Measurements from ENCODE around the gene ZNF304. TPM values are rescaled to one million over a fixed set of nuclear protein-coding genes. Genes with fewer than 3 reads are reported as not detected.
A peak's percentile ranks its signal among the peaks of the same experiment; 100 is the strongest.

The ZNF304 gene
- total RNA-seq, result 12.2 and 13.5 TPM in 2 replicates

DNA sequence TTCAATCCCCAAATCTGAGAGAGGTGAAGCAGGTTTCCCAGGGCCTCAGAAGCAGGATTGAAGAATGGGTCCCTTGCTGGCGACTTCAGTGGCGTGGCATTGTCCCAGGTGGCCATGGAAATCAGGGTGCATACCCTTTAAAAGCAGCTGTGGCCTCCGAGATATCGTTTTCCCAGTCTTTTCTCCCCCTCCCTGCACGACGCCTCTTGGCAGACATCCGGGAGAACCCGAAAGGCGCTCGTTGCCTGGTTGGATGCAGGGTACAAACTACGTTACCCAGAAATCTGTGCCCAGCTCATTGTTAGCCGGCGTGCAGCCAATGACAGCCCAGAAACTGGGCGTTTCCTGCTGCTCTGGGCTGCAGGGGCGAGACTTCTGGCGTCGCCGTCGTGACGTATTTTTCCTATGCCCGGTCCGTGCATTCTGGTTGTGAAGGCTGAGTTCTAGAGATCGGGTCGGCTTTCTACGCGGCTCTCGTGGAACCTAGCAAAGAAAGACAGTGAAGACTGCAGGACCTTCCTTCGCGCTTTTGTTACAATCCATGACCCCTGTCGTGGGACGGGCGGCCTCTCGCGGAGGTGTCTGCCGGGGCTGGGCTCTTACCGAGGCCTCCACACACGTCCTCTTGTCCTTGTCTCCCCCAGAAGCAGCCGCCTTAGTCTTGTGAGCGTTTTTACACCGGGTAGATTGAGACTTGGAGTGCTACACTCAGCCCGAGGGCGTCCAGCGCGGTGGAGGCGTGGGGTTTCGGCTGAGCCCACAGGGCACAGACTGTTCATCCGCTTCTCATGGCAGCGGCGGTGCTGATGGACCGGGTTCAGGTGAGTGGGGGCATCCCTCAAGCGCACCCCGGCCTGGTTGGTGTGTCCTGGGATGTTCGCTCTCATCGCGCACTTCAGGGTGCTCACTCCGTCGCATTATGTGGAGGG is at the start of gene ZNF304:
ZNF304 (plus strand) TSS at position 395 of the 929 bp plus-strand sequence; CDS start at position 789, 394 bp downstream.
- peak; percentile 90 for DNase-seq (ENCODE audit: low read depth)

DNA sequence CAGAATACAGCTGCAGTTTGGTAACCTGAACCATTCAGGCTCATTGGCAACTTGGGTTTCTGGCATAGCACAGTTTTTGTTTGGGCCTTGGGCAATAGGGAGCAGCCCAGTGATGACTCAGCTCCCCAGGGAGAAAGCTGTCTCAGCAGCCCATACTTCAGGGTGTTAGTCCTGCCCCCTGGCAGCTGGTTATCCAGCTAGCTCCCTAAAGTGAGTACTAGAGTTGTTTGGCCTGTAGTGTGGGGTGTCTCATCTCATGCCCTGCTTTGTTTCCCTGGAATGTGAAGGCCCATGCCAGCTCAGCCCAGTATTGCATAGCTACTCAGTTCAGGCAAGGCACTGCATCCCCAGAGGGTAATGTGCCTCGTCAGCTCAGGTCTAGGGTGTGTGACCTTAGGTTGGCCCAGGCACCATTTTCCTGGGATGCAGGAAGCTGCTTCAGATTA is 49.0 kb upstream of the ZNF304 start:
- DNase-seq (ENCODE audit: low read depth), result peak; percentile 79

DNA sequence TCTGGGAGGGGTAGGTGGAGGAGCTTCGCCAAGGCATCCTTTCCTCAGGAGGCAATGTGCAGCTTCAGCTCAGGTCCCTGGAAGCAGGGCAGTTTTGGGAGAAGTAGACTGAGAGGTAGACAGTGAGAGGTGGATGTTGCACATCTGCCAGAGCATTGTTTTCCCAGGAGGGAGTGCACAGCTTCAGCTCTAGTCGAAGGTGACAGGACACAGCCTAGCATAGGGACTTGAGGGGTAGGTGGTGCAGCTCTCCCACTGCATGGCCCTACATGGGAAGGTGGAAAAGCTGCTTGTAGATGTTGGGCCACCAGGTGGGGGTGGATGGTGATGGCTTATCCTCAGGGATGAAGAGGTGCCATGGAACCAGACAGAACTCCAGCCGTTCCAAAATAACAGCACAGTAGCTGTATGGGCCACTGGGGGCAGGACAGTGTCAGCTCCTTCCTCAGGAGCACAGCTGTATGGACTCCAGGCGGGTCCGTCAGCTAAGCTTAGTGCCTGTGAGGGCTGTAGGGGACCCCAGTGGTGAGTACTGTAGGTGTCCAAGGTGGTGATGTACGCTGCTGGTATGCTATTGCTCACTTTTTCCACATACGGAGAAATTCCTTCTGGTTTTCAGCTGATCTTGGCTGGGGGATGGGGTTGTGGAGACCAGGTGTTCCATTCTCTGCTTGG is 48.2 kb upstream of the ZNF304 start:
- DNase-seq (ENCODE audit: low read depth), result no peak

DNA sequence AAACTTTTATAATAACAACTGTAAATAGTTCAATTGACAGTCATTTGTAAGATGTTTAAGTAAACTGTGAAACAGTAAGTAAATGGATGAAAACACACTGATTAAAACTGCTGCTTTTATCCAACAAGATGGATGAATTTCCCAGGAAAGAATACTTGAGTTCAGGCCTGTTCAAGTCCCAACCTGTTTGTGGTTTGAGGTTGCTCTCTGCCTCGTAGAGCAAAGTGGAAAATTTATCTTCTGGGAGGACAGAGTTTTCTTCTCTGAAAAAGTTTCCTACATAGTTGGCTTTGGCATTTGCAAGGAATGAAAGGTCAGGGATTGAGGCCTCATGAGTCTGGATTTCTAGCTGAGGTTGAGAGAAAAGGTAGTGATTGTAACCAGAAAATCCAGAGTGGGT is 46.0 kb upstream of the ZNF304 start:
- DNase-seq (ENCODE audit: low read depth), result no peak

DNA sequence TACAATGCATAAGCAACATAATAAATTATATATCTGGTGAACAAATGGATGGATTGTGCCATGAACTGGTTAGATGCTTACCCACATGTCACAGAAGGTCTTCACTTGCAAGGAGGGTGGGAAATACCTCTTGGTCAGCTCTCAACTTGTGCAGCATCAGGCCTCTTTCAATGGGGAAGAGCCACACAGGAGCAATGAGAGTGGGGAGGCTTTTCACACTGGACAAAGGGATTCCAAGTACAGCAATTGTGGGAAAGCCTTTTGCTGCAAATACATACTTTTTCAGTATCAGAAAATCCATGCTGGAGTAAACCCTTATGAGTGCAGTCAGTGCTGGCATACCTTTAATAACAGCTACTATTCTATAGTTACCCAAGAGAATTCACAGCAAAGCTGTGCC is 42.6 kb upstream of the ZNF304 start:
- no peak for DNase-seq (ENCODE audit: low read depth)

DNA sequence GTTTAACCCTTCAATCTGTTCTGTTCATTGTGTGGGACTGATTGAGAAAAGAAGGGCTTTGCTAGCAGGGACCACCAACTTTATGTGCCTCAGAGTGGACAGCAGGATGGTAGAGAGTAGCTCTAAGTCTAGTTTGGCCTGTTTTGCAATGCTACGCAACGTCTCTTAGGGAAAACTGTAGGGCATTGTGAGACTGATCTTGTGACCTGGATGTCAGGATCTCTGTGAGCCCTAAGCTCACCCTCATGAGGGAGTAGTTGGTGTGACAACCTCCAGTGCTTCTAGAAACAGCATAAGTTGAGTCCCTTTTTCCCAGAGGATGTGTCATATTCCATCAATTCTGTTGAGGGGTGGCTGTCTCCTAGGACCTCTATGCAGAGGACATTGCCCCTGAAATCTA is 40.3 kb upstream of the ZNF304 start:
- no peak for DNase-seq (ENCODE audit: low read depth)

DNA sequence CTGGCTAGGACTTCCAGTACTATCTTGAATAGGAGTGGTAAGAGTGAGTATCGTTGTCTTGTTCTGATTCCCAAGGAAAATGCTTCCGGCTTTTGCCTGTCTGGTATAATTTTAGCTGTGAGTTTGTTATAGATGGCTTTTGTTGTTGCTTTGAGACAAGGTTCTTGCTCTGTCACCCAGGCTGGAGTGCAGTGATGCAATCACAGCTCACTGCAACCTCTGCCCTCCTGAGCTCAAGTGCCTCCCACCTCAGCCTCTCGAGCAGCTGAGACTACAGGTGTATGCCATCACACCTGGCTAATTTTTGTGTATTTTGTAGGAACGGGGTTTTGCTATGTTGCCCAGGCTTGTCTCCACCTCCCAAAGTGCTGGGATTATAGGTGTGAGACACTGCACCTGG is 36.9 kb upstream of the ZNF304 start:
- no peak for DNase-seq (ENCODE audit: low read depth)

DNA sequence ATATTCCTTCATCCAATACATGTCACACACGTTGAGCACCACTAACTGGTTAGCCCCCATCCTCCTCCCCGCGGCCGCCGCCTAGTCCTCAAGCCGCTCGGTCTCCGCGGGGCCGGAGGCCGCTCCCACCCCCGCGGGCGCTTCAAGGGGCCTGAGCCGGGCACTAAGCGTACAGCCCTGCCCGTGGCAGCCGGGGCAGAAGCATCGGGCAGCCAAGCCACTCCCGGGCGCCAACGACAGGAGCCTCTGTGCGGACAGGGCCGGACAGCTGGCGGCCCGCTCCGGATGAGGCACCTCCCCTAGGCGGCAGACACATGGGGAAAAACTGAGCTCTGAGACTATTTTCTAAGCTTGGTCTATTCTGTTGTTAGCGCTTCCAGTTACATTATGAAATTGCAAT is 33.6 kb upstream of the ZNF304 start:
- DNase-seq (ENCODE audit: low read depth), result no peak

DNA sequence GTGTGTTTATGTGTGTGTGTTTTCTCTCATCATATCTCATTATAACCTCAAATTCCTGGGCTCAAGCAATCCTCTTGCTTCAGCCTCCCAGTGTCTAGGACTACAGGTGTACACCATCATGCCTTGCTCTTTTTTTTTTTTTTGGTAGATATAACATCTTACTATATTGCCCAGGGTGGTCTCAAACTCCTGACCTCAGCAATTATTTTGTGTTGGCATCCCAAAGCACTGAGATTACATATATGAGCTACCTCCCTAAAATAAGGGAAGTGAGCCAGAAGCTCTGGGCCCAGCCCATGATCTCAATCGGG is 31.2 kb upstream of the ZNF304 start:
- no peak for DNase-seq (ENCODE audit: low read depth)

DNA sequence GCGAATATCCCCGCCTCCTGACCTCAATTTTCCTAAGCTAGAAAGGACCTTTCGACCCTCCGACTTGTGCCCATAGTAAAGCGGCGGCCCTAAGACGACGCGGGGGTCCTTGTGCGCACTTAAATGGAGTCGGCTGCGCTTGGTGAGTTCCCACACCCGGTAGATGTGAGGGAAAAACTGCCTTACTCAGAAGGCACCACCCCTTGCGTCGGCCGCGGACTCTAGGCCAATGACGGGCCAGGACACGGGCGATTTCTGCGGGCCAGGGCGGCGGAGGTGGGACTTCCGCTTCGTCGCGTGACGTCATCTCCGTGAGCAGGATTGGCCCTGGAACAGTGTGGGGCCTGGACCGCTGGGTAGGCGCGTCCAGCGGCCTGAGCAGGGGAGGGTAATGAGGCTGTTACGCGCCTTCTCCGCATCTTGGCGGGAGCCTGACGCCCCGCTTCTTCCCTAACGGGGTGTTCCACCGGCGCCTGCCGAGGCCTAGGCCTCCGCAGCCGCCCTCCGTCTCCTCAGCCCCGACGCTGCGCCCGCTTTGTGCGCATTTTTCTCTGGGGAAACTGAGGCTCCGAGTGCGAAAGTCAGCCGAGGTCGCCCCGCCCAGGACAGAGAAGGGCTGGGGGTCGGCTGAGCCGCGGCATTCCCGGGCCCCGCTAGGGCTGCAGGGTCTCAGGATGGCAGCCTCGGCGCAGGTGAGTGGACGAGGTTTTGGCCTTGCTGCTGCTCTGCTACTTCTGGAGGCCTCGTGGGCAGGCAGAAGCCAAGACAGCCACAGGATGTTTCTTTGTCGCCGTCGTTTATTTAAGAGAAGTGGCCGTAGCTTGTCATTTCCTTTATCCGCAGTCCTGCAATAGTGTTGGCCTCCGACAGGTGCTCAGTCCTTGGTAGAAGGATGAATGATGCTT is 30.6 kb upstream of the ZNF304 start, which contains the start of gene ZNF543:
ZNF543 (plus strand) TSS at position 293 of the 905 bp plus-strand sequence; CDS start at position 675, 382 bp downstream.
- peak; percentile 87 for DNase-seq (ENCODE audit: low read depth)

DNA sequence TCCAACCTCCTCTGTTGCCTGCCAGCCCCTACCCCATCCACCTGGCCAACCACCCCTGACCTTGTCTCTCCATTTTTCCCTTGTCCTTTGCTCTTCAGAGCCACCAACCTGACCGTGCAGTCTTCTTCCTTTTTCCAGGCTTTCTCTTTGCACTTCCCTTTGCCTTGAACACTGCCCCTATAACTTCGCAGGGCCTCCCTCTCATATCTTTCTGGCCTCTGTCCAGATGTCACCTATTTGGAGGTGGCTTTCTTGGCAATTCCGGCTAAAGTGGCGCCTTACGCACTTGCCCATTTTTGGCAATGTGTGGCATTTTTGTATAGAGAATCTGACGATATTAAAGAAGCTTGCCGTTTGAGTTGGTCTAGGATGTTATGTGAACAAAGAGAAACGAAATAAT is 30.0 kb upstream of the ZNF304 start:
- no peak for DNase-seq (ENCODE audit: low read depth)

DNA sequence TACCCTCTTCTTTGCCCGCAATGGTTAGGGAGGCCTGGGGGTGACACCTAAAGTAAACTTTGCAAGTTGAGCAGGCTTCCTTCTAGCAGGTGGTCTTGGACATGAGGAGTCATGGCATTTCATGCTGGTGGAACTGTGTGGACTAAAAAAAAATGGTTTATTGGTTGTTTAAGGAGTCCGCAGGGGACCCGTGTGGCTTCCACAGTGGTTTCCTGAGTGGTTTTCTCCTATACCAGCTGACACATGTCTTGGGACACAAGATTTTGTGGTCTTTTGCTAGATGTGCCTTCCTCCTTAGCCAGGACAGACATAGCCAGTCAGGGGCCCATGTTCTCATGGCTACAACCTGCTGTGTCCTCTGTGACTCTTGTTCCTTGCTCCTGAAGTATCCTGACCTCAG is 29.3 kb upstream of the ZNF304 start:
- no peak for DNase-seq (ENCODE audit: low read depth)

DNA sequence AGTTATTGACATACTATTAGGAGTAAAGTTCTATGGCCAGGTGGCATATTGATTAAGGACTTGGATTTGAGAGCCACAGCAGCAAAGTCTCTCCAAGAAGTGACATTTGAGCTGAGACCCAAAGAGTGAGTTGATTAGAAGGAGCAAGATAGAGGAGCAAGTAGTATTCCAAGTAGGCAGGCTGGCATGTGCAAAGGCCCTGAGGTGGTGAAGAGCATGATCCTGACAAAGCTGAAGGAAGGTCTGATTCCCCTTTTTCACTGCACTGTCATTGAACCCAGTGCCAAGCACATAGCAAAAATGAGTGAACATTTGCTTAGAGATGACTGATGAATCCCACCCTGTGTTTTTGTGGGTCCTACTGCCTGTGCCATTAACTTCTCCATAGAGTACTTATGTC is 26.1 kb upstream of the ZNF304 start:
- no peak for DNase-seq (ENCODE audit: low read depth)

DNA sequence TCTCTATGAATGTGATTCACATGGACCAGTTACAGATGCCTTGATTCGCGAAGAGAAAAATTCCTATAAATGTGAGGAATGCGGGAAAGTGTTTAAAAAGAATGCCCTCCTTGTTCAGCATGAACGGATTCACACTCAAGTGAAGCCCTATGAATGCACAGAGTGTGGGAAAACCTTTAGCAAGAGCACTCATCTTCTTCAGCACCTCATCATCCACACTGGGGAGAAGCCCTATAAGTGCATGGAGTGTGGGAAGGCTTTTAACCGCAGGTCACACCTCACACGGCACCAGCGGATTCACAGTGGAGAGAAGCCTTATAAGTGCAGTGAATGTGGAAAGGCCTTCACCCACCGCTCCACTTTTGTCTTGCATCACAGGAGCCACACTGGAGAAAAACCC is 23.1 kb upstream of the ZNF304 start:
- no peak for DNase-seq (ENCODE audit: low read depth)

DNA sequence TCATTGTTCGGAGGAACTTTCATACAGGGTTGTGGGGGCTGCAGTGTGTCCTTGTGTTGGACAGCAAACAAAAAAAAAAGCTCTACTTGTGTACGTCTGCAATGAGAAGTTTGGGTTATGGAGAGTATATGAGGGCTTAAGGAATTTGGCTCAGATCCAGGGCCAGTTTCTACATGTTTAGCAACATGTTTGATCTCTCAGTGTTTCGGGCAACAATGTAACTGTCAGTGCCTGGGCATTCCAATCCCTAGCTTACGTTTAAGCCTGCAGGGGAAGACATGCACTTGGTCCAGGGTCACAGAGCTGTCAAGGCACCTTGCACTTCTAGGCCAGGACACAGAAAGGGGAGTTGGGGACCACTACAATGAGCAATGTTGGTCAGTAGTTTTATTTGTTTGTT is 16.9 kb upstream of the ZNF304 start:
- DNase-seq (ENCODE audit: low read depth), result no peak

DNA sequence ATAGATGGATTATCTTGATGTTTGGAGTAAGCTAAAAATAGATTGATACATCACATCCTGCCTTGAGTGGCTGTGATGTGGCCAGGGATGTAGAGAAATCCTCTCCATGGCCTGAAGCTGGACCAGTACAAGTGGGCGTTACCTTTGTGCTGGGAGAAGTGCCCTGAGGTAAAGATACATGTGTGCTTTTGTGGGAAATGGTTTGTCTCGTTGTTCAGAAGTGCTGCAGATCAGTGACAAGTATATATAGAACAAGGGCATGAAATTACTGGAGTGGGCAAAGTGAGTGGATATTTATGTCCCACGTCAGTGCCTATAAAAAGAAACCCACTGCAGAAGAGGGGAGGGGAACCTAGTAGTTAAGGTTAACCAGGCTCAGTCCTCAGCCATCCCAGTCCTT is 12.2 kb upstream of the ZNF304 start:
- DNase-seq (ENCODE audit: low read depth), result no peak

DNA sequence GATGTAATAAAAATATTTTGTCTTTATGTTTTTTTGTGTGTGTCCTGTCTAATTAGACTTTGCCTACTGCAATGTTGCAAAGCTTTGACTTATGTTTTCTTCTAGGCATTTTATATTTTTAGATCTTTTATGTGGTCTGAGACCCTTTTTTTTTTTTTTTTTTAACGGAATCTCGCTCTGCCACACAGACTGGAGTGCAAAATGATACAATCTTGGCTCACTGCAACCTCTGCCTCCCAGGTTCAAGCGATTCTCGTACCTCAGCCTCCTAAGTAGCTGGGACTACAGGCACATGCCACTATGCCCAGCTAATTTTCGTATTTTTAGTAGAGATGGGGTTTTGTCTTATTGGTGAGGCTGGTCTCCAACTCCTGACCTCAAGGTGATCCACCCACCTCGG is 8.5 kb upstream of the ZNF304 start:
- DNase-seq (ENCODE audit: low read depth), result no peak

DNA sequence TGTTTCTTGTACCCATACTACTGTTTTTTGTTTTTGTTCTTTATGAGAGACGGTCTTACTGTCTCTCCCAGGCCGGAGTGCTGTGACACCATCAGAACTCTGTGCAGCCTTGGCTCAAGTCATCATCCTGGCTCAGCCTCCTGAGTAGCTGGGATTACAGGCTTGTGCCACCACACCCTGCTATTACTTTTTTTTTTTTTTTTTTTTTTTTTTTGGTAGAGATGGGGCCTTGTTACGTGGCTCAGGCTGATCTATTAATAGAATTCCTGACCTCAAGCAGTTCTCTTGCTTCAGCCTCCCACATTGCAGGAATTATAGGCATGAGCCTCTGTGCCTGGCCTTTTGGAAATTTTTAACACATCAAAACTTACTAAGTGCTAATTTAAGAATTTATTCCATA is 2.9 kb upstream of the ZNF304 start:
- DNase-seq (ENCODE audit: low read depth), result no peak

DNA sequence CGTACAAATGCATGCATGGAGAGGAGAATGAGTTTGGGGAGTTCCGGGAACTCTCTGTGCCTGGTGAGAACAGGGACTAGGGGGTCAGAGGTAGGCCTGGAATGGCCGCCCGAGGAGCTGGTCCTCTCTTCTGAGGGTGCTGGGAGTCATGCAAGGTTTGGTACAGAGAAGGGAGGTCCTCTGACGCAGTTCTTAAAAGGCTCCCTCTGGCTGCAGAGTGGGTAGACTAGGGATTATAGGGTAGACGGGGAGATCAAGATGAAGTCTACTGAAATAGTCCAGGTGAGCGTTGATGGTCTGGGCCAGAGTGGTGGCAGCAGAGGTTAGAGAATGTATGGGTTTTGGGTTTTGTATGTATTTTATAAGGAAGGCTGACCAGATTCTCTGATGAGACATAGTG is 796 bp downstream of the ZNF304 start:
- DNase-seq (ENCODE audit: low read depth), result no peak

DNA sequence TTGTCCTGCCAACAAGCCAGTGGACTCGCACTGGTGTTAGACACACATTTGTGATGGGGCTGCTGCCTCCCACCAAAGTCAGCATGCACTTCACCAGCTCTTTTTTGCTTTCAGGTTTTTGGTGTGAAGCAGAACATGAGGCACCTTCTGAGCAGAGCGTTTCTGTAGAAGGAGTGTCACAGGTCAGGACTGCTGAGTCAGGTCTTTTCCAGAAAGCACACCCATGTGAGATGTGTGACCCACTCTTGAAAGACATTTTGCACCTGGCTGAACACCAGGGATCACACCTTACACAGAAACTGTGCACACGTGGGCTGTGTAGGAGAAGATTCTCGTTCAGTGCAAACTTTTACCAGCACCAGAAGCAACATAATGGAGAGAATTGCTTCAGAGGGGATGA is 4.8 kb downstream of the ZNF304 start:
- no peak for DNase-seq (ENCODE audit: low read depth)

DNA sequence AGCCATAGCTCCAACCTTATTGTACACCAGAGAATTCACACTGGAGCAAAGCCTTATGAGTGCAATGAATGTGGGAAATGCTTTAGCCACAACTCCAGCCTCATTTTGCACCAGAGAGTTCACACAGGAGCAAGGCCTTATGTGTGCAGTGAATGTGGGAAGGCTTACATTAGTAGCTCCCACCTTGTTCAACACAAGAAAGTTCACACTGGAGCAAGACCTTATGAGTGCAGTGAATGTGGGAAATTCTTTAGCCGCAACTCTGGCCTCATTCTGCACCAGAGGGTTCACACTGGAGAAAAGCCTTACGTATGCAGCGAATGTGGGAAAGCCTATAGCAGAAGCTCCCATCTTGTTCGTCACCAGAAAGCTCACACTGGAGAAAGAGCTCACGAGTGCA is 6.3 kb downstream of the ZNF304 start:
- DNase-seq (ENCODE audit: low read depth), result no peak

DNA sequence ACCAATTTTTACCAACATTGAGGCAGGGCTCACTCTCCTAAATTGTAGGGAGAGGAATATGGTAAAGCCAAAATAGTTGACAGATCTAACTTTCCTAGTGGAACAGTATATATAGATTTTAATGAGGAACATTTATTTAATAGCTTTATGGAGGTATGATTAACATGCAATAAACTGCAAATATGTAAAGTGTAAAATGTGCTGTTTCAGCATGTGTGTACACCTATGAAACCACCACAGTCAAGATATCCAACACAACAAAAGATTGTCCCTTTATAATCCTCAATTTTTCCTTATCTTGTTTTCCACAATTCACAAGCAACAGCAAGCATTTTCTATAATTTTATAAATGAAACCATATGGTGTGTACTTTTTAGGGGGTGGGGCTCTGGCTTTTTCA is 8.2 kb downstream of the ZNF304 start:
- no peak for DNase-seq (ENCODE audit: low read depth)

All from renal cortical epithelial cell (primary cell).